ENCODE results near the gene GATAD2B. TPM values are rescaled to one million over a fixed set of nuclear protein-coding genes. Genes with fewer than 3 reads are reported as not detected.

Gene GATAD2B
- total and polyA plus RNA-seq, 2 of the 4 experiments (the other 2 are of a cell fraction): 3.8 to 6.2 TPM

- H3K18ac ChIP-seq (ENCODE audit: low read depth, low read length): no peak overlapping the region
- H3K23ac ChIP-seq (ENCODE audit: low read depth, low read length): no peak overlapping the region
- ChIA-PET POLR2A (ENCODE audit: unreplicated experiment) (no interaction called here), CTCF (no interaction called here)
- peaks cover 7% of the 10 kb centered on the region for H3K36me3 ChIP-seq (ENCODE audit: control insufficient read depth, insufficient read depth, low read length)
- dilution Hi-C loops (cut with HindIII; ENCODE audit: low sequenced_read_pairs, unreplicated experiment): no loop called here
- no peak overlapping the region for H2AK9ac ChIP-seq (replicated peaks; ENCODE audit: low read depth, low read length, poor library complexity)
- ATAC-seq (ENCODE audit: low read depth) (no peak), DNase-seq (no peak)
- TF ChIP-seq SMC3 (IDR thresholded peaks at IDR 0.05; ENCODE audit: low read depth, low read length): no peak
- TF ChIP-seq MAZ (IDR thresholded peaks at IDR 0.05; ENCODE audit: borderline replicate concordance, low read depth, low read length): no peak
- TF ChIP-seq RCOR1 (IDR thresholded peaks at IDR 0.05; ENCODE audit: insufficient replicate concordance, low read length): no peak
- TF ChIP-seq, protein P1, sequence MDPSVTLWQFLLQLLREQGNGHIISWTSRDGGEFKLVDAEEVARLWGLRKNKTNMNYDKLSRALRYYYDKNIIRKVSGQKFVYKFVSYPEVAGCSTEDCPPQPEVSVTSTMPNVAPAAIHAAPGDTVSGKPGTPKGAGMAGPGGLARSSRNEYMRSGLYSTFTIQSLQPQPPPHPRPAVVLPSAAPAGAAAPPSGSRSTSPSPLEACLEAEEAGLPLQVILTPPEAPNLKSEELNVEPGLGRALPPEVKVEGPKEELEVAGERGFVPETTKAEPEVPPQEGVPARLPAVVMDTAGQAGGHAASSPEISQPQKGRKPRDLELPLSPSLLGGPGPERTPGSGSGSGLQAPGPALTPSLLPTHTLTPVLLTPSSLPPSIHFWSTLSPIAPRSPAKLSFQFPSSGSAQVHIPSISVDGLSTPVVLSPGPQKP (IDR thresholded peaks at IDR 0.05; ENCODE audit: borderline replicate concordance, low read depth, low read length): no peak
- no TSS peak for BruUV-seq (replicated peaks)
- H2BK20ac ChIP-seq (ENCODE audit: low read depth, low read length): no peak overlapping the region
- H4K91ac ChIP-seq (ENCODE audit: insufficient read depth, low read depth, low read length): no peak overlapping the region
- no peak overlapping the region for H2BK120ac ChIP-seq (ENCODE audit: low read depth, low read length)
- H2BK15ac ChIP-seq (ENCODE audit: low read depth, low read length): no peak overlapping the region
- no peaks in the 10 kb centered on the region for H3K4me1 ChIP-seq (ENCODE audit: control insufficient read depth, insufficient read depth, low read length)
- in situ Hi-C loops (cut with MboI; ENCODE audit: low sequenced_read_pairs): no loop called here
- no peak overlapping the region for H3K27ac ChIP-seq (ENCODE audit: insufficient read depth, low read length)
- H4K8ac ChIP-seq (ENCODE audit: low read depth in 2 of 2, low read length in 2 of 2): no peak overlapping the region
- no peak overlapping the region for H3K4ac ChIP-seq (ENCODE audit: low read depth, low read length)
- H4K5ac ChIP-seq (ENCODE audit: low read depth, low read length): no peak overlapping the region
- no peaks in the 10 kb centered on the region for H3K9me3 ChIP-seq (ENCODE audit: control insufficient read depth, insufficient read depth, low read length)
- no peak overlapping the region for H3K4me3 ChIP-seq (ENCODE audit: insufficient read depth, low read depth, low read length)
- no peak overlapping the region for H3K9ac ChIP-seq (ENCODE audit: low read depth, low read length)
- no peak overlapping the region for H3K4me2 ChIP-seq (ENCODE audit: low read depth, low read length)
- H3K56ac ChIP-seq (ENCODE audit: extremely low read depth, insufficient read depth, low read length): no peak overlapping the region
- intact Hi-C loops (cut with micrococcal nuclease): no loop called here
- peaks cover 14% of the 10 kb centered on the region for H3K9me1 ChIP-seq (ENCODE audit: insufficient read depth, low read length)
- H2BK5ac ChIP-seq (ENCODE audit: low read depth, low read length, poor library complexity, severe bottlenecking): no peak overlapping the region
- H3K14ac ChIP-seq (replicated peaks; ENCODE audit: low read depth, low read length): no peak overlapping the region
- no peak overlapping the region for H2AFZ ChIP-seq (replicated peaks; ENCODE audit: low read length, poor library complexity)
- H2AK5ac ChIP-seq (ENCODE audit: low read depth, low read length): no peak overlapping the region
- H3K27me3 ChIP-seq (ENCODE audit: control insufficient read depth, insufficient read depth, low read length): no peaks in the 10 kb centered on the region
- H3K79me1 ChIP-seq (ENCODE audit: low read depth in 1 of 2, low read length in 2 of 2): peaks cover 41 to 58% of the 10 kb centered on the region in 2 experiments
- peaks cover 13% of the 10 kb centered on the region for H4K20me1 ChIP-seq (ENCODE audit: insufficient read depth, low read length)
- no CpG with 5 or more reads among the region's 5 CpGs for WGBS, 2 experiments (ENCODE audit: extremely low coverage in 2 of 2, insufficient read length in 1 of 2)
These were observed 74.0 kb downstream of the GATAD2B start for GRCh38 chr1:153848805-153849204.
